ENCODE measurements around the gene ACVR1. TPM values are rescaled to one million over a fixed set of nuclear protein-coding genes. Genes with fewer than 3 reads are reported as not detected.

ACVR1 gene
- total RNA-seq, 1 donor from 2014 or later: 6.9 TPM

- no peak for TF ChIP-seq CTCF (IDR thresholded peaks at IDR 0.05)
- intact Hi-C loops (cut with DNase I): no loop called here
- H3K4me1 ChIP-seq: peaks cover 4 to 19% of the 10 kb centered on the region in 2 donors
Measured at GRCh38 chr2:157872791-157873190, 3.3 kb downstream of the ACVR1 start.

GRCh38 chr2:157871415-157871814 is 4.7 kb downstream of the ACVR1 start:
- Histone ChIP-seq H3K9me3 (no peaks in the 10 kb centered on the region), H3K4me1 (peaks cover 4 to 28% of the 10 kb centered on the region in 2 donors), H3K27me3 (no peaks in the 10 kb centered on the region), H3K4me3 (no peak overlapping the region), H3K27ac (no peak overlapping the region), H3K36me3 (no peaks in the 10 kb centered on the region)
- DNase-seq (ENCODE audit: low spot score in 2 of 2): no peak
- intact Hi-C loops (cut with DNase I): no loop called here
- no peak for TF ChIP-seq CTCF (IDR thresholded peaks at IDR 0.05)

More at GRCh38 chr2:157872791-157873190, 3.3 kb downstream of the ACVR1 start:
- Histone ChIP-seq H3K27ac (no peak overlapping the region), H3K4me3 (no peak overlapping the region), H3K9me3 (no peaks in the 10 kb centered on the region), H3K36me3 (no peaks in the 10 kb centered on the region), H3K27me3 (no peaks in the 10 kb centered on the region)
- DNase-seq (ENCODE audit: low spot score in 2 of 2): no peak

GRCh38 chr2:157868993-157869392 is 7.1 kb downstream of the ACVR1 start:
- no peak overlapping the region for H3K27ac ChIP-seq
- H3K9me3 ChIP-seq: no peaks in the 10 kb centered on the region
- no peaks in the 10 kb centered on the region for H3K27me3 ChIP-seq
- H3K36me3 ChIP-seq: no peaks in the 10 kb centered on the region
- intact Hi-C loops (cut with DNase I): no loop called here
- peaks cover 0 to 28% of the 10 kb centered on the region in 2 donors for H3K4me1 ChIP-seq
- TF ChIP-seq CTCF (IDR thresholded peaks at IDR 0.05): no peak
- H3K4me3 ChIP-seq: no peak overlapping the region
- DNase-seq (ENCODE audit: low spot score in 2 of 2): no peak

- H3K4me3 ChIP-seq: no peak overlapping the region
- H3K27me3 ChIP-seq: no peaks in the 10 kb centered on the region
- peaks cover 0 to 21% of the 10 kb centered on the region in 2 donors for H3K4me1 ChIP-seq
- no peaks in the 10 kb centered on the region for H3K9me3 ChIP-seq
- H3K36me3 ChIP-seq: no peaks in the 10 kb centered on the region
- no peak overlapping the region for H3K27ac ChIP-seq
- DNase-seq (ENCODE audit: low spot score in 2 of 2): no peak
- TF ChIP-seq CTCF (IDR thresholded peaks at IDR 0.05): no peak
- intact Hi-C loops (cut with DNase I): no loop called here
Measured at GRCh38 chr2:157867703-157868102, 8.4 kb downstream of the ACVR1 start.

- peaks cover 0 to 21% of the 10 kb centered on the region in 2 donors for H3K4me1 ChIP-seq
- no peak for DNase-seq (ENCODE audit: low spot score in 2 of 2)
- no peak for TF ChIP-seq CTCF (IDR thresholded peaks at IDR 0.05)
- no peaks in the 10 kb centered on the region for H3K9me3 ChIP-seq
- no peaks in the 10 kb centered on the region for H3K36me3 ChIP-seq
- no peak overlapping the region for H3K27ac ChIP-seq
- intact Hi-C loops (cut with DNase I): no loop called here
- no peak overlapping the region for H3K4me3 ChIP-seq
- no peaks in the 10 kb centered on the region for H3K27me3 ChIP-seq
Measured at GRCh38 chr2:157866666-157867642, 9.2 kb downstream of the ACVR1 start.
